Ovary (tissue), 9 donors: ENCODE measurements around the gene ZNHIT6. TPM values are rescaled to one million over a fixed set of nuclear protein-coding genes. Genes with fewer than 3 reads are reported as not detected.
A peak's percentile ranks its signal among the peaks of the same experiment; 100 is the strongest.

Experiments used
- DNase-seq, 5 donors: peaks; one replicate each; pipeline ENCODE4 v3.0.0-alpha.2; 2019 to 2020
- H3K27ac ChIP-seq, 2 donors: fragments of 200-600 bp; one replicate each; pipeline versions ENCODE4 v1.5.1 to v1.8.0; 2019 to 2022
- H3K27me3 ChIP-seq: fragments of 200-600 bp; one replicate; pipeline ENCODE4 v1.8.0; 2022
- H3K36me3 ChIP-seq: fragments of 200-600 bp; sonication (generic); one replicate; pipeline ENCODE4 v1.5.1; 2019
- H3K4me1 ChIP-seq: one replicate; pipeline ENCODE4 v1.8.1; 2013; ENCODE audit warnings: mild to moderate bottlenecking, moderate library complexity; ENCODE audit not compliant: insufficient read depth
- H3K4me3 ChIP-seq: fragments of 200-600 bp; sonication (generic); one replicate; pipeline ENCODE4 v1.5.1; 2017
- H3K9me3 ChIP-seq, 2 donors: fragments of 200-600 bp in 1 of 2; sonication (generic) in 1 of 2; one replicate each; pipeline versions ENCODE4 v1.5.1 to v1.8.1; 2013 to 2019; ENCODE audit warnings: mild to moderate bottlenecking in 1 of 2, moderate library complexity in 1 of 2
- CTCF ChIP-seq, 3 donors: fragments of 450-650 bp in 2 of 3; fragments of 200-600 bp in 1 of 3; IDR thresholded peaks; one replicate each; pipeline versions ENCODE4 v1.5.1 to v1.8.0; 2016 to 2022; ENCODE audit warnings: antibody characterized with exemption in 3 of 3, mild to moderate bottlenecking in 1 of 3
- EP300 ChIP-seq: sonication (generic); formaldehyde crosslinking; IDR thresholded peaks from one replicate; pipeline ENCODE4 v1.6.1; 2017; ENCODE audit warnings: antibody characterized with exemption
- POLR2A ChIP-seq: fragments of 450-650 bp; IDR thresholded peaks from one replicate; pipeline ENCODE4 v1.6.1; 2017; ENCODE audit warnings: antibody characterized with exemption, mild to moderate bottlenecking, moderate library complexity
- WGBS, 3 donors: extraction: QIAGEN DNeasy Blood & Tissue Kit in 1 of 3; methylation state at CpG; one replicate each; pipeline versions ENCODE4 v1.1.5 to v1.1.7; 2013 to 2017; 5-methylcytosine and 5-hydroxymethylcytosine counted together
- intact Hi-C, 4 donors: fragments of 100-400 bp; cut with DNase I; formaldehyde crosslinking; loops; one replicate each; pipeline versions ENCODE4 v1.11.0 to v1.15.1; 2022 to 2023
- polyA plus RNA-seq, 2 donors: library from polyadenylated mRNA; stranded (reverse); fragments of 200-250 nt in 1 of 2; fragments of 350-450 nt in 1 of 2; fragmentation: Illumina TruSeq in 1 of 2; extraction: RNeasy Lipid Tissue Mini Kit (QIAGEN cat#74804) in 1 of 2; gene quantifications; one replicate each; pipeline ENCODE4 v1.2.3, GENCODE V29; 2013 to 2014
- total RNA-seq, 7 donors: library from RNA; depleted of rRNA in 2 of 7; stranded (reverse); fragments of >200 nt in 2 of 7; fragmentation: NEBNext Ultra II Directional in 3 of 7; extraction: Animal tissue kit (Norgen Biotek cat#: 25700) in 3 of 7; gene quantifications; one replicate each; pipeline versions ENCODE4 v1.1.0 to v1.2.4, GENCODE V29; 2016 to 2023
- donor health status: DM: no; HTN: no; CAD: no; lungs with moderate emphysema.
- donor health status: DM: no; HTN: no; CAD: no.
- donor health status: Bipolar disorder and iron deficiency.
- donor health status: DM: yes; HTN: yes; CAD: no.
- donor health status: DM: no; HTN: no; CAD: no.
- donor health status: DM: yes; HTN: yes; CAD: no.

ZNHIT6 gene
- total and polyA plus RNA-seq, 9 donors, result 8.8 to 22.9 (median 16.2) TPM

- Histone ChIP-seq H3K4me3 (peak overlapping the region; percentile 57), H3K27me3 (no peaks in the 10 kb centered on the region), H3K9me3 (no peaks in the 10 kb centered on the region), H3K36me3 (no peaks in the 10 kb centered on the region), H3K4me1 (peaks cover 3% of the 10 kb centered on the region), H3K27ac (no peak overlapping the region)
- WGBS, 3 donors, result 10 to 15% (median 12%) methylated on average over 13 of the region's 13 CpGs
- DNase-seq, result no peak
- intact Hi-C loops, result no loop called here
- TF ChIP-seq EP300 (no peak), CTCF (IDR thresholded peaks at IDR 0.05) (no peak), POLR2A (no peak)
These were observed 805 bp downstream of the ZNHIT6 start for GRCh38 chr1:85707267-85707989.

- no peak for DNase-seq
- Histone ChIP-seq H3K9me3 (no peaks in the 10 kb centered on the region), H3K27ac (no peak overlapping the region), H3K36me3 (no peaks in the 10 kb centered on the region), H3K4me3 (no peak overlapping the region), H3K27me3 (no peaks in the 10 kb centered on the region), H3K4me1 (peaks cover 3% of the 10 kb centered on the region)
- intact Hi-C loops, result no loop called here
- 96 to 98% (median 98%) methylated on average over 3 of the region's 3 CpGs for WGBS, 3 donors
- no peak for TF ChIP-seq EP300
- TF ChIP-seq CTCF (IDR thresholded peaks at IDR 0.05), result no peak
- no peak for TF ChIP-seq POLR2A
These were observed 2.3 kb downstream of the ZNHIT6 start for GRCh38 chr1:85705940-85706339.

- no peak for TF ChIP-seq POLR2A
- TF ChIP-seq EP300, result no peak
- no peak for TF ChIP-seq CTCF (IDR thresholded peaks at IDR 0.05)
- WGBS, 3 donors, result 93 to 97% (median 96%) methylated on average over 4 of the region's 4 CpGs
- no peak for DNase-seq
- intact Hi-C loops, result no loop called here
- Histone ChIP-seq H3K4me3 (no peak overlapping the region), H3K9me3 (no peaks in the 10 kb centered on the region), H3K4me1 (no peaks in the 10 kb centered on the region), H3K27ac (no peak overlapping the region), H3K36me3 (no peaks in the 10 kb centered on the region), H3K27me3 (no peaks in the 10 kb centered on the region)
These were observed 7.8 kb downstream of the ZNHIT6 start for GRCh38 chr1:85700422-85700821.

GRCh38 chr1:85697895-85698294 lies 10.3 kb downstream of the ZNHIT6 start:
- intact Hi-C loops, result loop anchor here in 1 of 4 donors (10.0 kb wide), 1 partner anchor 393 kb away; no protein-coding TSS in a partner anchor
- Histone ChIP-seq H3K4me3 (no peak overlapping the region), H3K27me3 (no peaks in the 10 kb centered on the region), H3K27ac (no peak overlapping the region), H3K36me3 (no peaks in the 10 kb centered on the region), H3K4me1 (no peaks in the 10 kb centered on the region), H3K9me3 (no peaks in the 10 kb centered on the region)
- DNase-seq, result no peak
- TF ChIP-seq EP300, result no peak
- no peak for TF ChIP-seq CTCF (IDR thresholded peaks at IDR 0.05)
- no peak for TF ChIP-seq POLR2A
